T1000 (cell line): Measurements from ENCODE around the gene CEACAM7.
"Not testable (repeated sequence)": the region's sequence is repeated elsewhere in the genome, so short reads cannot be mapped to it uniquely, and the experiment has no call there.

Experiments used
- DNase-seq: peaks from one replicate; lab custom pipeline; 2025; ENCODE audit warnings: mixed read lengths; lab: John Stamatoyannopoulos, UW

Gene CEACAM7

GRCh38 chr19:41688098-41688497, at the start of gene CEACAM7:
CEACAM7 (minus strand) TSS chr19:41688270; CDS start chr19:41688165, 105 bp downstream.
- no peak for DNase-seq

- no peak for DNase-seq
Measured at GRCh38 chr19:41735071-41735600, 47.1 kb upstream of the CEACAM7 start.

GRCh38 chr19:41734585-41734984, 46.5 kb upstream of the CEACAM7 start:
- no peak for DNase-seq

- no peak for DNase-seq
Measured at GRCh38 chr19:41734156-41734555, 46.1 kb upstream of the CEACAM7 start.

GRCh38 chr19:41726493-41726892, 38.4 kb upstream of the CEACAM7 start:
- no peak for DNase-seq

GRCh38 chr19:41720103-41720502, 32.0 kb upstream of the CEACAM7 start:
- DNase-seq, result no peak

GRCh38 chr19:41718761-41719160, 30.7 kb upstream of the CEACAM7 start:
- DNase-seq, result no peak

GRCh38 chr19:41714598-41714997, 26.5 kb upstream of the CEACAM7 start:
- DNase-seq, result no peak

GRCh38 chr19:41711376-41712261, 23.5 kb upstream of the CEACAM7 start:
- DNase-seq, result no peak

GRCh38 chr19:41709951-41710645, 22.0 kb upstream of the CEACAM7 start:
- no peak for DNase-seq

- DNase-seq, result not testable (repeated sequence)
Measured at GRCh38 chr19:41709516-41709915, 21.4 kb upstream of the CEACAM7 start.

GRCh38 chr19:41708481-41708880, 20.4 kb upstream of the CEACAM7 start, which contains the start of gene CEACAM5:
CEACAM5 (plus strand) TSS chr19:41708626; CDS start chr19:41708732, 106 bp downstream.
- DNase-seq, result no peak

- no peak for DNase-seq
Measured at GRCh38 chr19:41707871-41708371, 19.9 kb upstream of the CEACAM7 start.

- no peak for DNase-seq
Measured at GRCh38 chr19:41707502-41707812, 19.4 kb upstream of the CEACAM7 start.

- no peak for DNase-seq
Measured at GRCh38 chr19:41706741-41707501, 18.9 kb upstream of the CEACAM7 start.

GRCh38 chr19:41705393-41706174, 17.5 kb upstream of the CEACAM7 start:
- DNase-seq, result no peak

- DNase-seq, result no peak
Measured at GRCh38 chr19:41703602-41704293, 15.7 kb upstream of the CEACAM7 start.

- DNase-seq, result no peak
Measured at GRCh38 chr19:41702171-41702651, 14.1 kb upstream of the CEACAM7 start.

- DNase-seq, result no peak
Measured at GRCh38 chr19:41701401-41702075, 13.5 kb upstream of the CEACAM7 start.
